HEK293T (cell line): ENCODE results near the gene USP32.
"Not testable (repeated sequence)": the region's sequence is repeated elsewhere in the genome, so short reads cannot be mapped to it uniquely, and the experiment has no call there.

ENCODE experiments used
- ARNT ChIP-seq: fragments of 450-650 bp; IDR thresholded peaks from 2 replicates; pipeline ENCODE4 v1.6.1; 2017; ENCODE audit warnings: mild to moderate bottlenecking
- BHLHE40 ChIP-seq: fragments of 450-650 bp; IDR thresholded peaks from 2 replicates; pipeline ENCODE4 v1.6.1; 2016; ENCODE audit warnings: mild to moderate bottlenecking, moderate library complexity, borderline replicate concordance
- ELF4 ChIP-seq: fragments of 450-650 bp; IDR thresholded peaks from 2 replicates; pipeline ENCODE4 v1.6.1; 2017; ENCODE audit warnings: antibody characterized with exemption
- FOXA1 ChIP-seq: fragments of 450-650 bp; IDR thresholded peaks from 2 replicates; pipeline ENCODE4 v1.6.1; 2016; ENCODE audit warnings: mild to moderate bottlenecking
- FOXK2 ChIP-seq: fragments of 450-650 bp; IDR thresholded peaks from 2 replicates; pipeline ENCODE4 v1.6.1; 2016; ENCODE audit warnings: mild to moderate bottlenecking
- FOXM1 ChIP-seq: fragments of 450-650 bp; IDR thresholded peaks from 2 replicates; pipeline ENCODE4 v1.6.1; 2017; ENCODE audit warnings: mild to moderate bottlenecking, borderline replicate concordance
- HDGF ChIP-seq: fragments of 450-650 bp; IDR thresholded peaks from 2 replicates; pipeline ENCODE4 v1.6.1; 2017; ENCODE audit warnings: antibody characterized with exemption, borderline replicate concordance
- NFRKB ChIP-seq: fragments of 450-650 bp; IDR thresholded peaks from 2 replicates; pipeline ENCODE4 v1.6.1; 2016; ENCODE audit warnings: mild to moderate bottlenecking, moderate library complexity
- PKNOX1 ChIP-seq: fragments of 450-650 bp; IDR thresholded peaks from 2 replicates; pipeline ENCODE4 v1.6.1; 2016
- SP1 ChIP-seq: fragments of 450-650 bp; IDR thresholded peaks from 2 replicates; pipeline ENCODE4 v1.6.1; 2017
- SUZ12 ChIP-seq: fragments of 450-650 bp; IDR thresholded peaks from 2 replicates; pipeline ENCODE4 v1.6.1; 2016; ENCODE audit warnings: mild to moderate bottlenecking
- TARDBP ChIP-seq: fragments of 450-650 bp; IDR thresholded peaks from 2 replicates; pipeline ENCODE4 v1.6.1; 2016
- ZNF384 ChIP-seq: fragments of 450-650 bp; IDR thresholded peaks from 2 replicates; pipeline ENCODE4 v1.6.1; 2016

DNA sequence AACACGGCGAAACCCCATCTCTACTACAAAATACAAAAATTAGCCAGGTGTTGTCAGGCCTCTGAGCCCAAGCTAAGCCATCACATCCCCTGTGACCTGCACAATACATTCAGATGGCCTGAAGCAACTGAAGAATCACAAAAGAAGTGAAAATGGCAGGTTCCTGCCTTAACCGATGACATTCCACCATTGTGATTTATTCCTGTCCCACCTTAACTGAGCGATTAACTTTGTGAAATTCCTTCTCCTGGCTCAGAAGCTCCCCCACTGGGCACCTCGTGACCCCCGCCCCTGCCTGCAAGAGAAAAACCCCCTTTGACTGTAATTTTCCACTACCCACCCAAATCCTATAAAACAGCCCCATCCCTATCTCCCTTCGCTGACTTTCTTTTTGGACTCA lies 7.0 kb downstream of the USP32 start:
- TF ChIP-seq BHLHE40, ELF4, NFRKB, FOXM1, FOXA1, SP1, SUZ12, FOXK2, TARDBP, PKNOX1, HDGF, ZNF384, ARNT: not testable (repeated sequence)
